ENCODE measurements around the gene USP49. TPM values are rescaled to one million over a fixed set of nuclear protein-coding genes. Genes with fewer than 3 reads are reported as not detected.
"Not testable (repeated sequence)": the region's sequence is repeated elsewhere in the genome, so short reads cannot be mapped to it uniquely, and the experiment has no call there.

The USP49 gene
- 1.2 TPM for total RNA-seq
- long read RNA-seq, partial matches to known transcripts: 0 of 5 reads
- long read RNA-seq, other reads (novel, unspliced or antisense): 5 of 5 reads

GRCh38 chr6:41895300-41896233, at the start of gene USP49:
Gene USP49 (minus strand): TSS chr6:41895375. CDS start chr6:41806983, 88,392 bp downstream.
- intact Hi-C loops (cut with DNase I): loop anchor here (10.0 kb wide), 1 partner anchor 101 kb away; no protein-coding TSS in a partner anchor
- DNase-seq (peak; percentile 93), ATAC-seq (ENCODE audit: poor library complexity) (peak; percentile 100)

- intact Hi-C loops (cut with DNase I): no loop called here
- DNase-seq: no peak
- ATAC-seq (ENCODE audit: poor library complexity): no peak
These were observed 48.3 kb upstream of the USP49 start for GRCh38 chr6:41943456-41943855.

DNA sequence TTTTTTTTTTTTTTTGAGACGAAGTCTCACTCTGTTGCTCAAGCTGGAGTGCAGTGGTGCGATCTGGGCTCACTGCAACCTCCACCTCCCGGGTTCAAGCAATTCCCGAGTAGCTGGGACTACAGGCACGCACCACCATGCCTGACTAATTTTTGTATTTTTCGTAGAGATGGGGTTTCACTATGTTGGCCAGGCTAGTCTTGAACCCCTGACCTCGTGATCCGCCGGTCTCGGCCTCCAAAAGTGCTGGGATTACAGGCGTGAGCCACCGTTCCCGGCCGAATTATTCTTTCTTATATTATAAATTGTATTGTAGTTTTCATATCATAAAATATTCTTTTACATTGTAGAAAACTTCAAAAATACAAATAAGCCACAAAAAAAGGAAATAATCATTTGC, 47.7 kb upstream of the USP49 start:
- intact Hi-C loops (cut with DNase I); DNase-seq; ATAC-seq (ENCODE audit: poor library complexity): not testable (repeated sequence)

GRCh38 chr6:41942067-41942851, 47.1 kb upstream of the USP49 start:
- ATAC-seq (ENCODE audit: poor library complexity) (no peak), DNase-seq (no peak)
- intact Hi-C loops (cut with DNase I): no loop called here

DNA sequence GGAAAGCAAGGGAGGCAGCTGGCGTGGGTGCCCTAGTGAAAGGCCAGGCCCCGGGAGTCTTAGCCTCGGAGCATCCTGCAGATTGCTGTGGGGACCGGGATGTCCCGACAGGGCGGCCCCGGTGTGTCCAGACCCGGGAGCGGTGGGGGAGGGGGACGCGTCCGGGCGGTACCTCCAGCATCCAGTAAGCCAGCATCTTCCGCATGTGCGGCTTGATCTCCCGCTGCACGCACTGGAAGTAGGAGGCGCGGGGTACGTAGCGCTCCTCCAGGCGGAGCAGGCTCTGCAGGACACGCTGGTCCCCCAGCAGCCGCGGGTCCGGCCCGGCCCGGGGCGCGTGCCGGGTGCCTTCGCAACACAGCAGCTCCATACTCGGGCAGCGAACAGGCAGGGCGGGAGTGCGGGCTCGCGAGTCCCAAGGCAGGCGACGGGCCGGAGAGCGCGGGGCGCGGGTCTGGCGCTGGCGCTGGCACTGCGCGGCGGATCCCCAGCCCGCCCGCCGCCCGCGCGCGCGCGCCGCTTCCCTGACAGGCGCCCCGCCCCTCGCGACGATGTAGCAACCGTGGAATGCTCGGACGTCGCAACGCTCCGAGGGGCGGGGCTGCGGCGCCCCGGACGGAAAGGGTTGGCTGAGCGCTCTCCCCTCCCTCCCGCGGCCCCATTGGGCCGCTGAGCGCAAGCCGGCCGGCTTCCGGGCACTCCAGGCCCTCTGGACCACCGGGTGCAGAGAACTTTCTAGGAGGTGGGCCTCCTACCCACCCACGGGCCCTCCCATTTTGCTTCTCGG, 46.3 kb upstream of the USP49 start, which contains the start of gene CCND3:
Gene CCND3, minus strand, starts transcription at position 529 of the 787 bp plus-strand sequence. Its CDS starts 159 bp downstream, at position 370.
- intact Hi-C loops (cut with DNase I): loop anchor here (2.0 kb wide), 1 partner anchor 103 kb away; no protein-coding TSS in a partner anchor
- ATAC-seq (ENCODE audit: poor library complexity): peak; percentile 94
- DNase-seq: peak; percentile 97

DNA sequence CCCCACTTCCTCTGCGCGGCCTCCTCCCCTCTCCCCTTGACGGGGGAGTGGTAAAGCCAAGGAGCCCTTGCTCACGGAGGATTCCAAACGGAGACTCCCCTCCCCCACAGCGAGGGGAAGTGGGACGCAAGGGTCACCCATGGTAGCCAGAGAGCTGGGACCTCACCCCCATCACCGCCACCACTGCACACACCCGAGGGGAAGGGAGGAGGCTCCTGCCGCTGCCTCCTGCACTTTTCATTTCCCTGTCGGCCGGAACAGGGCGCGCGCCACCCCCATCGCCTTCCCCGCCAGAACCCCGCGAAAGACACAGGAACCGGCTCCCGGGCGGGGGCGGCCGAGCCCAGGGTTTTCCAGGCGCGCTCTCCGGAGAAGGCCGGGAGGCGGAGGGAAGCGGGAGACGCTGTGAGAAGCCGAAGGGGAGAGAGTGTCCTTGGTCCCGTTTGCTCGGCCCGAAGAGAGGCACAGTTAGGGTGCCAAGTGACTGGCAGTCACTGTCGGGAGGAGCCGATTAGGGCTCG, 45.6 kb upstream of the USP49 start:
- ATAC-seq (ENCODE audit: poor library complexity) (peak; percentile 32), DNase-seq (peak; percentile 80)
- intact Hi-C loops (cut with DNase I): loop anchor here (2.0 kb wide), 1 partner anchor 104 kb away; no protein-coding TSS in a partner anchor

GRCh38 chr6:41939848-41940758, 44.9 kb upstream of the USP49 start:
- DNase-seq (no peak), ATAC-seq (ENCODE audit: poor library complexity) (no peak)

GRCh38 chr6:41939176-41939847, 44.1 kb upstream of the USP49 start:
- ATAC-seq (ENCODE audit: poor library complexity): no peak
- intact Hi-C loops (cut with DNase I): loop anchor here (5.0 kb wide), 1 partner anchor 152 kb away; the partner anchor contains the start of gene TOMM6

More at GRCh38 chr6:41939848-41940758, 44.9 kb upstream of the USP49 start:
- intact Hi-C loops (cut with DNase I): loop anchor here (2.0 to 5.0 kb wide), 2 partner anchors 105 to 153 kb away; partner anchors contain the start of gene TOMM6

DNA sequence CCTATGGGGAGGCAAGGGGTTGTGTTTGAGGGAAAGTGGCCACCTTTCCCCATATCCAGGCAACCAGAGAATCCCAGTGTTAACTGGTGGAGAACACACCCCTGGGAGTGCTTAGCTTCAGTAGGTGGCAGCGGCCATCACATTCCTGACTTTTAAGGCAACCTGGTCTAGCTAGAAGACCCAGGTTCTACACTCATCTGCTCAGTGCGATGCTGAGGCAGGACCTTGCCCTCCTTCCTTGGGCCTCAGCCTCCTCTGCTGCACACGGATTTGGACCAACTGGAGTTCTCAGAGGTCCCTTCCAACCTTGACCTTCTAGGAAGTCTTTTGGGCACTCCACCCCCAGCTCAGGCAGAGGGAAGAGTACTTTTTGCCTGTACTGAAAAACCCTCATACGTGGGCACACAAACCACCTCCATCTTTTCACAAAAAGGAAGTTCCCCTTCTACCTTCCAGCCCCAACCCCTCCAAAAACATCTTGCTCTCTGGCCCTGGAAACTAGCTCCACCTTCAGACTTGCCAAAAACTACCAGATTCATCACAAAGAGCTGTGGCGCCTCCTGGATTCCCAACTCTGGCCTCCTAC, 43.5 kb upstream of the USP49 start:
- ATAC-seq (ENCODE audit: poor library complexity) (no peak), DNase-seq (no peak)
- intact Hi-C loops (cut with DNase I): loop anchor here (5.0 kb wide), 1 partner anchor 151 kb away; the partner anchor contains the start of gene TOMM6

More at GRCh38 chr6:41939176-41939847, 44.1 kb upstream of the USP49 start:
- DNase-seq: peak; percentile 76

DNA sequence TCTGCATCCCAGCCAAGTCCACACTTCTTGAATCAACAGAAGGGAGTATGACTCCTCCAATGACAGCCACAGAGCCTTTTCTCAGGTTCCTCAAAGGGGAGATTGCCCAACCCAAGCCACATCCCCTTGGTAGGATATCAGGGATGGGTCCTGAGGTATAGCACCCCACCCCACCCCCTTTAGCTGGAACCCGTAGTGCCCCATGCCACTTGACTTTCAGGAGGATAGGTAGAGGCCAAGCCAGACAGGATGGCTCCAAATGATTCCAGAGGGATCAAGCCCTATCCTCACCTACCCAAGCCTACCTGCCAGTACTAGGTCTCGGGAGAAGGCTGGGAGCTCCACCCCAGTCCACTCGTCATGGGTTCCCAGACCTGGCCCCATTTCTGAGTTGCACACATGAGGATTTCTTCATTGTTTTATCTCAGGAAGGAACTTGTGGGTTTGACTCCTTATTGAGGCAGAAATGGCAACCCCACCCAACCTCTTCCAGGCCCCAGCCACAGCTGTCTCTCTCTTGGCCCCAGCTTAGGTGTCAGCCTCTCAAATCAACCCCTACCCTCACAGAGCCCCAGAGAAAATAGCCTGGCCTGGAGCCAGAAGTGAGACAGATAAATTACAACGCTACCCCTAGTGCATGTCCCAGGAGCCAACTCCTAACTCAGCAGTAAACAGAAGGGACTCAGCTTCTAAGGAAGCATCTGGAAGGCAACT, 42.8 kb upstream of the USP49 start:
- intact Hi-C loops (cut with DNase I): loop anchor here (5.0 kb wide), 1 partner anchor 151 kb away; the partner anchor contains the start of gene TOMM6
- DNase-seq: peak; percentile 52
- ATAC-seq (ENCODE audit: poor library complexity): no peak

GRCh38 chr6:41937472-41937860, 42.3 kb upstream of the USP49 start:
- ATAC-seq (ENCODE audit: poor library complexity) (no peak), DNase-seq (no peak)
- intact Hi-C loops (cut with DNase I): loop anchor here (5.0 kb wide), 1 partner anchor 150 kb away; the partner anchor contains the start of gene TOMM6

DNA sequence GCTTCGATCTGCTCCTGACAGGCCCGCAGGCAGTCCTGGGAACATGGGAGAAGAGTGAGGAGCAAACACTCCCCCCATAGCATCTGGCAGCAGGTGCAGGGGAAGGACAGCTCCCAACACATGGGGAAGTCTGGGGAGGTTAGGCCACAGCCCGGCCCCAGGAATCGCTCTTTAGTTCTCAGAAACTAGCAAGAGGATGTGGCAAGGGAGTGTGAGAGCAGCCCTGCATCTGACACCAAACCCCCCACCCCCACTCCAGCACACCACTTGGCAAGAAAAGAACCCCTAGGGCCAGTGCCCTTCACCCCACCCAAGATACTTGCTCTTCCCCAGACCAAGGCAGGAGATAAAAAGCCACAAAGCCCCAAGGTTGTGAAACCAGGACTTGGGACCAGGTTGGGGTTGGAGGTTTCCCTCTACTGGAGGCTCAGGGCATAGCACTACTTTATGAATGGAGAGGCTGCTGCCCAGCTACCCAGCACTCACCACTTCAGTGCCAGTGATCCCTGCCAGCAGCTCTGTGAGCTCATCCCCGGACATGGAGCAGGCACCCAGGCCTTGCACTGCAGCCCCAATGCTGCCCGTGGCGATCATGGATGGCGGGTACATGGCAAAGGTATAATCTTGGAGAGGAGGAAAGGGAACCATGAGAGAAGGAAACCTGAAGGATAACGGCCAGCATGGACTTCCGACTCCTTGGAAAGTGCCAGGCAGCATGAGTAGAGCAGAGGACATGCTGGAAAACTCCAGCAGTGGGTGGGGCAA, 41.1 kb upstream of the USP49 start:
- DNase-seq: peak; percentile 81
- peak; percentile 79 for ATAC-seq (ENCODE audit: poor library complexity)
- intact Hi-C loops (cut with DNase I): loop anchor here (5.0 kb wide), 1 partner anchor 149 kb away; the partner anchor contains the start of gene TOMM6

- ATAC-seq (ENCODE audit: poor library complexity): no peak
These were observed 40.5 kb upstream of the USP49 start for GRCh38 chr6:41935685-41936072.

DNA sequence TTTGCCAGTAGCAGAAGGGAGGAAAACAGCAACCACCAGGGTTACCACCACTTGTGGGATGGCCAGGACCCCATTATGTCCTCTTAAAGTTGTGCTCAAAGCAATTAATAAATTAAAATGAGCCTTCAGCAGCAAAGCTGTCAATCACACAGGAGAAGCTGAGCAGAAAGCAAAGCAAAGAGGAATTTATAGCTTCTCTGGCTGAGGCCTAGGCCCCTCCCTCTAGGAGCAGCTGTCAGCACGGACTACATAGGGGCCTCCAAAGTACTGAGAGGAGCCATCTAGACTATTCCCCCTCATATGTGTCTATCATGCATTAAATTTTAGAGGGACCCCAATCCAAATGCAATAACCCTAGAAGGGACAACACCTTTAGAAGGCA, 40.0 kb upstream of the USP49 start:
- intact Hi-C loops (cut with DNase I): loop anchor here (5.0 kb wide), 1 partner anchor 148 kb away; the partner anchor contains the start of gene TOMM6

More at GRCh38 chr6:41935685-41936072, 40.5 kb upstream of the USP49 start:
- DNase-seq: no peak
- intact Hi-C loops (cut with DNase I): loop anchor here (5.0 kb wide), 1 partner anchor 148 kb away; the partner anchor contains the start of gene TOMM6

More for the DNA sequence above, 40.0 kb upstream of the USP49 start:
- no peak for ATAC-seq (ENCODE audit: poor library complexity)
- DNase-seq: no peak
